Sigmoid colon (tissue), 7 donors: ENCODE results near the gene ERI3. TPM values are rescaled to one million over a fixed set of nuclear protein-coding genes. Genes with fewer than 3 reads are reported as not detected.

Experiments used
- DNase-seq: peaks from one replicate; pipeline ENCODE4 v3.0.0-alpha.2; 2019
- H3K27ac ChIP-seq, 4 donors: fragments of 200-600 bp; sonication (generic); one replicate each; pipeline ENCODE4 v1.5.1; 2016 to 2019; ENCODE audit warnings: mild to moderate bottlenecking in 1 of 4
- H3K27me3 ChIP-seq, 3 donors: fragments of 200-600 bp; sonication (generic); one replicate each; pipeline ENCODE4 v1.5.1; 2019; ENCODE audit warnings: mild to moderate bottlenecking in 1 of 3
- H3K36me3 ChIP-seq, 4 donors: fragments of 200-600 bp; sonication (generic); one replicate each; pipeline ENCODE4 v1.5.1; 2016 to 2019
- H3K4me1 ChIP-seq, 4 donors: fragments of 200-600 bp; sonication (generic); one replicate each; pipeline ENCODE4 v1.5.1; 2017 to 2019
- H3K4me3 ChIP-seq, 4 donors: fragments of 200-600 bp; sonication (generic); one replicate each; pipeline ENCODE4 v1.5.1; 2017 to 2019; ENCODE audit warnings: mild to moderate bottlenecking in 2 of 4, moderate library complexity in 1 of 4
- H3K9me3 ChIP-seq, 4 donors: fragments of 200-600 bp in 3 of 4; sonication (generic) in 3 of 4; one replicate each; pipeline versions ENCODE4 v1.5.1 to v1.6.1; 2013 to 2019
- EP300 ChIP-seq, 4 donors: sonication (generic); formaldehyde crosslinking; IDR thresholded peaks; one replicate each; pipeline ENCODE4 v1.6.1; 2017; ENCODE audit warnings: antibody characterized with exemption in 4 of 4
- POLR2A ChIP-seq, 2 donors: fragments of 450-650 bp; IDR thresholded peaks; one replicate each; pipeline ENCODE4 v1.6.1; 2016; ENCODE audit warnings: antibody characterized with exemption in 2 of 2, mild to moderate bottlenecking in 2 of 2, moderate library complexity in 2 of 2
- POLR2AphosphoS5 ChIP-seq, 4 donors: sonication (generic); formaldehyde crosslinking; IDR thresholded peaks; one replicate each; pipeline ENCODE4 v1.6.1; 2017; ENCODE audit warnings: antibody characterized with exemption in 4 of 4
- WGBS, 2 donors: extraction: QIAGEN DNeasy Blood & Tissue Kit; methylation state at CpG; one replicate each; pipeline ENCODE4 v1.1.7; 2013; 5-methylcytosine and 5-hydroxymethylcytosine counted together
- intact Hi-C: fragments of 100-400 bp; cut with DNase I; formaldehyde crosslinking; loops from one replicate; pipeline ENCODE4 v1.15.1; 2023
- polyA plus RNA-seq, 3 donors: library from polyadenylated mRNA; stranded (reverse); fragments of 200-250 nt; gene quantifications; one replicate each; pipeline ENCODE4 v1.2.3, GENCODE V29; 2013
- total RNA-seq, 4 donors: library from RNA; depleted of rRNA; stranded (reverse); fragments of >200 nt; gene quantifications; one replicate each; pipeline ENCODE4 v1.1.0, GENCODE V29; 2016
- TF ChIP-seq, protein P1 (sequence below), 4 experiments: fragments of 450-650 bp in 3 of 4; fragments of 200-600 bp in 1 of 4; IDR thresholded peaks; one replicate each; pipeline ENCODE4 v1.5.1; 2016 to 2019; ENCODE audit warnings: antibody characterized with exemption in 4 of 4, mild to moderate bottlenecking in 3 of 4, moderate library complexity in 2 of 4
- donor health status: healthy with polysubstance abuse.
- donor health status: Bipolar disorder and iron deficiency.
- donor health status: healthy.

The ERI3 gene
- total and polyA plus RNA-seq, 7 donors: 25.6 to 88.3 (median 40.3) TPM

DNA sequence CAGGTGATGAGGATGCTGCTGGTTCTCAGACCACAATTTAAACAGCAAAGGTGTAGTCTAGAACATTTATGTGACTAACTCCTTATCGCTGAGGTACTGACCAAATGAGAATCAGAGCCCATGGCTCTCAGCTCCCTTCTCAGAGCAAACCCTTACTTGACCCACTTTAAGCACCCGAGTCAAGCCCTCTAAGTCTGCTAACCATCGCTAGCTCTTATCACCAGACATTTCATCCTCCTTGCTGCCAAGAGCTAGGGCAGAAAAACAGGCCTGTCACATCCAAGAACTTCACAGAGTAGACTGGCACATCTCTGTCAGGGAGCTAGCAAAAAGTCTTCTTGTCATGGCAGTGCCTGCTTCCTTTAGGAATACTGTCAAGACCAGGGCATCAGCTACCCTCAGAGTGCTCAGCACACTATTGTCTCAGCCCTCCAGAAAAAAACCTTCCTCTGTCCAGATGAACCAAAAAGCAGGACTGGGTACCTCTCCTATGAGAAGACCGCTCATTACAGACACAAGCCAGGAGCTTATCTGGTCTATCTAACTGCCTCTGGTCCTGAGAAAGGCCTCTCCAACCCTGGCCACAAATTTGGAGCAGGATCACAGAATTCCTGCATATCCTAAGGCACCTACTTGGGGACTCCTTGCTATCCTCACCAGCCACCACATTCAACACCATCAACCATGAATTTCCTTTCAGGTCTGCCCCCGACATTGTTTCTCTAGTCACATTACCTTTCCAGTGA lies 26.2 kb downstream of the ERI3 start:
- 93 to 96% methylated on average over 5 of the region's 5 CpGs for WGBS, 2 donors
- no peaks in the 10 kb centered on the region for H3K9me3 ChIP-seq
- intact Hi-C loops: no loop called here
- TF ChIP-seq POLR2A (IDR thresholded peaks at IDR 0.05): no peak
- TF ChIP-seq POLR2AphosphoS5 (IDR thresholded peaks at IDR 0.05): no peak
- TF ChIP-seq, protein P1, sequence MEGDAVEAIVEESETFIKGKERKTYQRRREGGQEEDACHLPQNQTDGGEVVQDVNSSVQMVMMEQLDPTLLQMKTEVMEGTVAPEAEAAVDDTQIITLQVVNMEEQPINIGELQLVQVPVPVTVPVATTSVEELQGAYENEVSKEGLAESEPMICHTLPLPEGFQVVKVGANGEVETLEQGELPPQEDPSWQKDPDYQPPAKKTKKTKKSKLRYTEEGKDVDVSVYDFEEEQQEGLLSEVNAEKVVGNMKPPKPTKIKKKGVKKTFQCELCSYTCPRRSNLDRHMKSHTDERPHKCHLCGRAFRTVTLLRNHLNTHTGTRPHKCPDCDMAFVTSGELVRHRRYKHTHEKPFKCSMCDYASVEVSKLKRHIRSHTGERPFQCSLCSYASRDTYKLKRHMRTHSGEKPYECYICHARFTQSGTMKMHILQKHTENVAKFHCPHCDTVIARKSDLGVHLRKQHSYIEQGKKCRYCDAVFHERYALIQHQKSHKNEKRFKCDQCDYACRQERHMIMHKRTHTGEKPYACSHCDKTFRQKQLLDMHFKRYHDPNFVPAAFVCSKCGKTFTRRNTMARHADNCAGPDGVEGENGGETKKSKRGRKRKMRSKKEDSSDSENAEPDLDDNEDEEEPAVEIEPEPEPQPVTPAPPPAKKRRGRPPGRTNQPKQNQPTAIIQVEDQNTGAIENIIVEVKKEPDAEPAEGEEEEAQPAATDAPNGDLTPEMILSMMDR (IDR thresholded peaks at IDR 0.05): no peak
- TF ChIP-seq EP300 (IDR thresholded peaks at IDR 0.05): no peak
- peaks cover 0 to 26% (median 19%) of the 10 kb centered on the region in 4 donors for H3K4me1 ChIP-seq
- H3K36me3 ChIP-seq: peaks cover 0 to 13% (median 0%) of the 10 kb centered on the region in 4 donors
- H3K27me3 ChIP-seq: no peaks in the 10 kb centered on the region
- peak overlapping the region in 3 of 4 donors; percentile 46 to 54 (median 48) for H3K27ac ChIP-seq
- H3K4me3 ChIP-seq: no peak overlapping the region
- no peak for DNase-seq

DNA sequence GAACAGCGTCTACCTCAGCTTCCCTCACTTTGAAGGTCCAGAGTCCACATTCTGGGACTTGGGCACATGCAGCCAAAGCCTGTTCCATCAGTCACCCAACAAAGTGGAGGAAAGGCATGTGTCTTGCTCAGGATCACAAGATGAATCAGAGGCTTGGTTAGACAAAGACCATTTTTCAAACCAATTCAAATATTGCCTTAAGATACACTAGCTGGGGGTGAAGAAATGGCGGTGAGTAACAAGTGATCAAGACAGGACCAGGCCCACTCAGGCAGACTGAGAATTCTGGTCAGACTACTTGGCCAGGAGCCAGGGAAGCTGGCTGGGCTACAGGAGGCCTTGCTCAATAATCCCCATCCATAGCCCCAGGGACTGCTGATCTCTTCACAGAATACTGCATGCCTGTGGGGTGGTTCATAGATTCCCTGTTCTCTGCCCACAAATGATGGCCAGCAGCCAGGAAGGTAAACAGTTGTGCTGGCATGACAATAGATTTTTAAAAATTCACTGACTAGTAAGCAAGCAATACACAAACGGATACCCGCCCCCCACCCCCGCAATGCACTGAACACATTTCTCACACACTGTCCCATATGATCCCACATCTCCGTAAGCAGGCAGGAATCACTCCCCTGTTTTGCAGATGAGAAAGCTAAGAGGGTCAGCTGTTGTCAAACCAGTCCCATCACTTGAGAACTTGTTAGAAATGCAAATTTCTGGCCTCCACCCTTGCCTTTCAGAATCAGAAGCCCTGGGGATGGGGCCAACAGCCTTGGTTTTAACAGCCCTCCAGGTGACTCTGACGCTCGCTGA lies 27.2 kb downstream of the ERI3 start:
- TF ChIP-seq POLR2A (IDR thresholded peaks at IDR 0.05): no peak
- TF ChIP-seq POLR2AphosphoS5 (IDR thresholded peaks at IDR 0.05): peak in 2 of 4 donors; percentile 29 to 52
- TF ChIP-seq, protein P1 (IDR thresholded peaks at IDR 0.05): no peak
- TF ChIP-seq EP300 (IDR thresholded peaks at IDR 0.05): no peak
- Histone ChIP-seq H3K36me3 (peaks cover 0 to 14% (median 0%) of the 10 kb centered on the region in 4 donors), H3K4me1 (peaks cover 0 to 26% (median 19%) of the 10 kb centered on the region in 4 donors), H3K27me3 (no peaks in the 10 kb centered on the region), H3K27ac (peak overlapping the region in 3 of 4 donors; percentile 48 to 54 (median 50)), H3K9me3 (no peaks in the 10 kb centered on the region), H3K4me3 (no peak overlapping the region)
- intact Hi-C loops: no loop called here
- peak; percentile 94 for DNase-seq
- WGBS, 2 donors: 72 to 80% methylated on average over 8 of the region's 8 CpGs

DNA sequence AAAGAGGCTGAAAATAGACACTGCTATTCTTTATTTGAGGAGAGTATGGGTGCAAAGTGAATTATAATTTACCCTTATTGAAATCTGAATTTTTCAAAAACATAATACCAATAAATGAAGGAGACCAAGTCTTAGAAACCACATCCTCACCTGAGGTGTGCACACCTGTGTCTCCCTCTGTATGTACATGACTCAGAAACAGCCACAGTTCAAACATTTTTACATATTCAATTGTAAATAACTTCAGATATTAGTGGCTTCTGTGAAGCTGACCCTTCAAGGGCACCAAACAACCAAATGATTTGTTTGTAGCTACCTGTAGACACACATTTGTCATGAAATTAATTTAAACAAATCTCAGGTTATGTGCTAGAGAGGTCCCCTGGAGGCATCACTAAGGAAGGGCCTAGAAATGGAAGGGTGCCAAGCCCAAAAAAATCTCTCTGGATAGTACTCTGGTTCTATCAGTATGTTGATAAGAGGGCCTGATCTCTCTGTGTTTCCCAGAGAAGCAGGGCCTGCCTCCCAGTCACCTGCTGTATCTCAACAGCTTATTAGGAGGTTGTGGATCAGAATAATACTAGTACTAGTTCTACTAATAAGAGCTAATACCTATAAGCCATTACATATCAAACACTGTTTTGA lies 28.1 kb downstream of the ERI3 start:
- Histone ChIP-seq H3K9me3 (no peaks in the 10 kb centered on the region), H3K4me3 (no peak overlapping the region), H3K27ac (peak overlapping the region in 3 of 4 donors; percentile 48 to 54 (median 50)), H3K27me3 (no peaks in the 10 kb centered on the region), H3K4me1 (peaks cover 0 to 26% (median 19%) of the 10 kb centered on the region in 4 donors), H3K36me3 (peaks cover 0 to 7% (median 0%) of the 10 kb centered on the region in 4 donors)
- no peak for TF ChIP-seq POLR2AphosphoS5 (IDR thresholded peaks at IDR 0.05)
- no peak for TF ChIP-seq EP300 (IDR thresholded peaks at IDR 0.05)
- TF ChIP-seq POLR2A (IDR thresholded peaks at IDR 0.05): no peak
- TF ChIP-seq, protein P1 (IDR thresholded peaks at IDR 0.05): no peak
- DNase-seq: no peak
- intact Hi-C loops: no loop called here

DNA sequence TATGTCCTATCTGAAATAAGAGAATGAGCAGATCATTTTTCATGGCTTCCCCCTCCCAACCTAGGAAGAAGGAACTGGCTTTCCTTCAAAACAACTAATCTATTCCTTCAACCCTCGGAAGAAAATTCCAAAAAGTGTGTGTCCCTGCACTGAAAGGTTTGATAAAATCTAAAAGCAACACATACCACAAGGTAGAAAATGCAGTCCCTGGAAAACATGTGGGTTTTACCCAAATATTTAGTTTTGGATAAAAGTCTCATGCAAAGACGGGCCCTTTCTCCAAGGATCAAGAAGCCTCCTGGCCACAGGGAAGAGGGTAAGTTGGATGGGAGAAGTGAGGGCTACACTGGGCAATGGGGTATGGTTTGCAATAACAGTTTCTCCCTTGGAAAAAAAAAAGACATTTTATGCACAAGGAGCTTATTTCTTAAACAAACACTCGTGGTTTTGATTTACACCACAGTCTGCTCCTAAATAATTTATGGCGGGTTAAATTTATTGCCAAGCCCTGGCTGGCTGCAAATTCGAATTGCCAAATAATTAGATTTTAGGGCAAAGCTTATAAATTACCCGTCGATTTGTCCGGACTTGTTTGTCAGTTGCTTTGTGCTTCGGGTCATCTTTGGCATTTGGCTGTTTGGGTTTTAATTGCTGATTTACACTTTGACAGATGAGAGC lies 28.9 kb downstream of the ERI3 start:
- intact Hi-C loops: no loop called here
- peaks cover 0 to 26% (median 19%) of the 10 kb centered on the region in 4 donors for H3K4me1 ChIP-seq
- no peak for DNase-seq

More for the DNA sequence above, 28.9 kb downstream of the ERI3 start:
- H3K27ac ChIP-seq: no peak overlapping the region
- no peaks in the 10 kb centered on the region for H3K27me3 ChIP-seq
- WGBS, 2 donors: 85 to 86% methylated on average over 9 of the region's 9 CpGs
- no peak overlapping the region for H3K4me3 ChIP-seq
- peaks cover 0 to 8% (median 0%) of the 10 kb centered on the region in 4 donors for H3K36me3 ChIP-seq
- TF ChIP-seq POLR2A (IDR thresholded peaks at IDR 0.05) (no peak), EP300 (IDR thresholded peaks at IDR 0.05) (no peak), POLR2AphosphoS5 (IDR thresholded peaks at IDR 0.05) (no peak)
- TF ChIP-seq, protein P1 (IDR thresholded peaks at IDR 0.05): no peak
- H3K9me3 ChIP-seq: no peaks in the 10 kb centered on the region
